Psoas muscle (tissue), 8 donors: ENCODE results near the gene ZC3H18. TPM values are rescaled to one million over a fixed set of nuclear protein-coding genes. Genes with fewer than 3 reads are reported as not detected.

Source experiments
- ATAC-seq, 4 donors: fragments of 200-7000 bp; cut with Tn5 transposase; one replicate each; pipeline ENCODE4 v1.9.1; 2020; ENCODE audit warnings: moderate library complexity in 3 of 4, mild to moderate bottlenecking in 2 of 4
- DNase-seq, 2 donors: peaks; one replicate each; pipeline ENCODE4 v3.0.0-alpha.2; 2020
- H3K27ac ChIP-seq: fragments of 200-600 bp; one replicate; pipeline ENCODE4 v1.8.0; 2022
- H3K27me3 ChIP-seq, 3 donors: fragments of 200-600 bp in 1 of 3; one replicate each; pipeline versions ENCODE4 v1.6.1 to v1.8.0; 2013 to 2022; ENCODE audit warnings: low read length in 2 of 3, mild to moderate bottlenecking in 2 of 3, moderate library complexity in 1 of 3; ENCODE audit not compliant: insufficient read depth in 3 of 3
- H3K36me3 ChIP-seq, 2 donors: fragments of 200-600 bp in 1 of 2; one replicate each; pipeline versions ENCODE4 v1.6.1 to v1.8.0; 2013 to 2022; ENCODE audit warnings: low read depth in 1 of 2, mild to moderate bottlenecking in 1 of 2, moderate library complexity in 1 of 2; ENCODE audit not compliant: insufficient read depth in 1 of 2
- H3K4me1 ChIP-seq: fragments of 200-600 bp; one replicate; pipeline ENCODE4 v1.8.0; 2022
- H3K4me3 ChIP-seq: fragments of 200-600 bp; one replicate; pipeline ENCODE4 v1.8.0; 2022; ENCODE audit warnings: mild to moderate bottlenecking
- H3K9me3 ChIP-seq: fragments of 200-600 bp; one replicate; pipeline ENCODE4 v1.8.0; 2022
- CTCF ChIP-seq: fragments of 200-600 bp; IDR thresholded peaks from one replicate; pipeline ENCODE4 v1.8.0; 2022; ENCODE audit warnings: antibody characterized with exemption
- WGBS, 3 donors: extraction: QIAGEN DNeasy Blood & Tissue Kit; methylation state at CpG; one replicate each; pipeline versions ENCODE4 v1.1.6 to v1.1.7; 2013; 5-methylcytosine and 5-hydroxymethylcytosine counted together
- intact Hi-C, 2 donors: fragments of 100-400 bp; cut with DNase I; formaldehyde crosslinking; loops; one replicate each; pipeline versions ENCODE4 v1.11.0 to v1.14.2; 2022
- polyA plus RNA-seq, 3 donors: library from polyadenylated mRNA; stranded (reverse); fragments of 200-250 nt; gene quantifications; one replicate each; pipeline ENCODE4 v1.2.3, GENCODE V29; 2013
- total RNA-seq, 4 donors: library from RNA; stranded (reverse); fragmentation: NEBNext Ultra II Directional in 2 of 4; extraction: Animal tissue kit (Norgen Biotek cat#: 25700) in 2 of 4; gene quantifications; one replicate each; pipeline versions ENCODE4 v1.2.1 to v1.2.4, GENCODE V29; 2021 to 2023
- donor health status: healthy with polysubstance abuse.
- donor health status: DM: no; HTN: no; CAD: no; lungs with moderate emphysema.
- donor health status: Bipolar disorder and iron deficiency.
- donor health status: healthy.
- donor health status: DM: yes; HTN: yes; CAD: no.
- donor health status: DM: no; HTN: no; CAD: no.
- donor health status: DM: no; HTN: no; CAD: no.
- donor health status: DM: yes; HTN: yes; CAD: no.

The ZC3H18 gene
- total and polyA plus RNA-seq, 7 donors = 19.9 to 36.0 (median 28.5) TPM

- Histone ChIP-seq H3K27me3 (no peaks in the 10 kb centered on the region), H3K27ac (no peak overlapping the region), H3K4me3 (no peak overlapping the region), H3K9me3 (no peaks in the 10 kb centered on the region), H3K36me3 (peaks cover 2 to 75% of the 10 kb centered on the region in 2 donors), H3K4me1 (no peaks in the 10 kb centered on the region)
- no peak for TF ChIP-seq CTCF
- WGBS, 3 donors = 85 to 93% (median 88%) methylated on average over 6 of the region's 6 CpGs
- no peak for ATAC-seq
- intact Hi-C loops = no loop called here
- no peak for DNase-seq
These were observed 39.9 kb downstream of the ZC3H18 start for GRCh38 chr16:88610080-88610479.

GRCh38 chr16:88610909-88611812 lies 41.0 kb downstream of the ZC3H18 start:
- Histone ChIP-seq H3K4me3 (no peak overlapping the region), H3K4me1 (no peaks in the 10 kb centered on the region), H3K27me3 (no peaks in the 10 kb centered on the region), H3K27ac (no peak overlapping the region), H3K9me3 (no peaks in the 10 kb centered on the region), H3K36me3 (peaks cover 2 to 64% of the 10 kb centered on the region in 2 donors)
- no peak for TF ChIP-seq CTCF
- ATAC-seq (no peak), DNase-seq (no peak)
- 84 to 85% (median 84%) methylated on average over 49 of the region's 49 CpGs for WGBS, 3 donors
- intact Hi-C loops = no loop called here

- 80% methylated on average over 10 of the region's 10 CpGs for WGBS, 3 donors
- no peak for TF ChIP-seq CTCF
- H3K27me3 ChIP-seq = no peaks in the 10 kb centered on the region
- H3K4me1 ChIP-seq = no peaks in the 10 kb centered on the region
- H3K4me3 ChIP-seq = no peak overlapping the region
- peak in 1 of 4 donors; percentile 27 for ATAC-seq
- H3K36me3 ChIP-seq = peaks cover 2 to 55% of the 10 kb centered on the region in 2 donors
- intact Hi-C loops = no loop called here
- no peak overlapping the region for H3K27ac ChIP-seq
- DNase-seq = no peak
- H3K9me3 ChIP-seq = no peaks in the 10 kb centered on the region
These were observed 43.1 kb downstream of the ZC3H18 start for GRCh38 chr16:88613293-88613692.

GRCh38 chr16:88613911-88614817 lies 44.0 kb downstream of the ZC3H18 start:
- WGBS, 3 donors = 75 to 81% (median 76%) methylated on average over 19 of the region's 19 CpGs
- intact Hi-C loops = no loop called here
- Histone ChIP-seq H3K27ac (no peak overlapping the region), H3K4me1 (no peaks in the 10 kb centered on the region), H3K36me3 (peaks cover 2 to 47% of the 10 kb centered on the region in 2 donors), H3K9me3 (no peaks in the 10 kb centered on the region), H3K27me3 (no peaks in the 10 kb centered on the region), H3K4me3 (no peak overlapping the region)
- no peak for ATAC-seq
- DNase-seq = no peak
- TF ChIP-seq CTCF = no peak
